HT-29 (cell line): Measurements from ENCODE around the gene DRAP1. TPM values are rescaled to one million over a fixed set of nuclear protein-coding genes. Genes with fewer than 3 reads are reported as not detected.
"Not testable (repeated sequence)": the region's sequence is repeated elsewhere in the genome, so short reads cannot be mapped to it uniquely, and the experiment has no call there.

Experiments
- DNase-seq: peaks from one replicate; pipeline ENCODE4 v3.0.0-alpha.2; 2015; ENCODE audit warnings: low spot score
- total RNA-seq: library from RNA; depleted of rRNA; stranded (reverse); fragments of >200 nt; shearing (Covaris generic); gene quantifications from 2 replicates; pipeline ENCODE4 v1.2.3, GENCODE V29; 2014

DRAP1 gene
- total RNA-seq, 1 experiment from 2014 or later, result 208 TPM

- no peak for DNase-seq
These were observed 12.7 kb downstream of the DRAP1 start for GRCh38 chr11:65931773-65932557.

- no peak for DNase-seq
These were observed 13.3 kb downstream of the DRAP1 start for GRCh38 chr11:65932558-65932919.

GRCh38 chr11:65934014-65934413 is 14.8 kb downstream of the DRAP1 start:
- no peak for DNase-seq

GRCh38 chr11:65937766-65938165 is 18.5 kb downstream of the DRAP1 start:
- no peak for DNase-seq

- no peak for DNase-seq
These were observed 22.6 kb downstream of the DRAP1 start for GRCh38 chr11:65941720-65942310.

- no peak for DNase-seq
These were observed 23.3 kb downstream of the DRAP1 start for GRCh38 chr11:65942531-65942930.

GRCh38 chr11:65944191-65944590 is 25.0 kb downstream of the DRAP1 start:
- no peak for DNase-seq

- DNase-seq, result no peak
These were observed 25.5 kb downstream of the DRAP1 start for GRCh38 chr11:65944767-65945166.

- DNase-seq, result no peak
These were observed 26.2 kb downstream of the DRAP1 start, which contains the start of gene TSGA10IP for GRCh38 chr11:65945430-65945911. Gene TSGA10IP (plus strand): TSS chr11:65945480. CDS start chr11:65945676, 196 bp downstream.

- no peak for DNase-seq
These were observed 26.8 kb downstream of the DRAP1 start for GRCh38 chr11:65945941-65946558.

GRCh38 chr11:65946655-65947054 is 27.4 kb downstream of the DRAP1 start:
- DNase-seq, result no peak

- no peak for DNase-seq
These were observed 27.9 kb downstream of the DRAP1 start for GRCh38 chr11:65947133-65947532.

- no peak for DNase-seq
These were observed 28.4 kb downstream of the DRAP1 start for GRCh38 chr11:65947603-65948125.

- DNase-seq, result not testable (repeated sequence)
These were observed 31.5 kb downstream of the DRAP1 start for GRCh38 chr11:65950711-65951110.

- not testable (repeated sequence) for DNase-seq
These were observed 32.4 kb downstream of the DRAP1 start for GRCh38 chr11:65951641-65952040.

- no peak for DNase-seq
These were observed 32.9 kb downstream of the DRAP1 start for GRCh38 chr11:65952052-65952521.

- DNase-seq, result no peak
These were observed 34.2 kb downstream of the DRAP1 start for GRCh38 chr11:65953471-65953870.

- DNase-seq, result no peak
These were observed 35.5 kb downstream of the DRAP1 start for GRCh38 chr11:65954771-65955170.

GRCh38 chr11:65958291-65958690 is 39.1 kb downstream of the DRAP1 start:
- DNase-seq, result no peak

- no peak for DNase-seq
These were observed 39.7 kb downstream of the DRAP1 start for GRCh38 chr11:65958774-65959420.

GRCh38 chr11:65960824-65961266 is 41.6 kb downstream of the DRAP1 start:
- no peak for DNase-seq
